ENCODE results near the gene NRP1. TPM values are rescaled to one million over a fixed set of nuclear protein-coding genes. Genes with fewer than 3 reads are reported as not detected.

Gene NRP1
- polyA plus RNA-seq, 3 donors = 1.1 to 1.7 (median 1.3) TPM

GRCh38 chr10:33215635-33216034 is 118.8 kb downstream of the NRP1 start:
- Mint-ChIP-seq H3K36me3 (no peaks in the 10 kb centered on the region), H3K9me3 (peaks cover 0 to 3% (median 1%) of the 10 kb centered on the region in 7 donors), H3K4me3 (no peak overlapping the region), H3K4me1 (peaks cover 9% of the 10 kb centered on the region), H3K27ac (no peak overlapping the region), H3K27me3 (ENCODE audit: low read depth in 3 of 3) (peaks cover 0 to 5% (median 2%) of the 10 kb centered on the region in 3 donors)
- H3K27ac ChIP-seq (ENCODE audit: low read depth in 1 of 2, low read length in 2 of 2) = no peak overlapping the region
- H3K36me3 ChIP-seq (replicated peaks in 1 of 2; ENCODE audit: control insufficient read depth in 1 of 2, insufficient read depth in 2 of 2, low read length in 2 of 2) = no peaks in the 10 kb centered on the region
- H3K9ac ChIP-seq (ENCODE audit: insufficient read depth, low read length, poor library complexity, severe bottlenecking) = no peak overlapping the region
- no peak overlapping the region for H3K4me3 ChIP-seq (replicated peaks in 1 of 3; ENCODE audit: low read depth in 2 of 3, low read length in 3 of 3)
- H3K79me2 ChIP-seq (ENCODE audit: insufficient read depth, low read length) = no peaks in the 10 kb centered on the region
- 91% methylated on average over 3 of the region's 3 CpGs for WGBS (ENCODE audit: insufficient coverage)
- no peaks in the 10 kb centered on the region for H3K4me1 ChIP-seq (ENCODE audit: control insufficient read depth in 1 of 2, insufficient read depth in 2 of 2, low read length in 2 of 2)
- intact Hi-C loops (cut with micrococcal nuclease) = no loop called here
- H2AFZ ChIP-seq (ENCODE audit: insufficient read depth, low read depth, low read length, poor library complexity, severe bottlenecking) = no peak overlapping the region
- H3K4me2 ChIP-seq (replicated peaks; ENCODE audit: extremely low read depth, low read length, poor library complexity, severe bottlenecking) = no peak overlapping the region
- no peaks in the 10 kb centered on the region for H3K27me3 ChIP-seq (ENCODE audit: control insufficient read depth in 2 of 2, insufficient read depth in 2 of 2, low read length in 2 of 2)
- no peak for DNase-seq
- TF ChIP-seq CTCF (IDR thresholded peaks at IDR 0.05) = no peak
- no peaks in the 10 kb centered on the region for H3K9me3 ChIP-seq (replicated peaks in 1 of 2; ENCODE audit: control insufficient read depth in 1 of 2, insufficient read depth in 1 of 2, low read length in 2 of 2)
- H4K20me1 ChIP-seq (ENCODE audit: insufficient read depth, low read length) = no peaks in the 10 kb centered on the region

- Histone ChIP-seq H3K4me2 (replicated peaks; ENCODE audit: extremely low read depth, low read length, poor library complexity, severe bottlenecking) (no peak overlapping the region), H3K9me3 (replicated peaks in 1 of 2; ENCODE audit: control insufficient read depth in 1 of 2, insufficient read depth in 1 of 2, low read length in 2 of 2) (no peaks in the 10 kb centered on the region), H4K20me1 (ENCODE audit: insufficient read depth, low read length) (no peaks in the 10 kb centered on the region), H3K79me2 (ENCODE audit: insufficient read depth, low read length) (no peaks in the 10 kb centered on the region), H3K4me1 (ENCODE audit: control insufficient read depth in 1 of 2, insufficient read depth in 2 of 2, low read length in 2 of 2) (no peaks in the 10 kb centered on the region), H3K27me3 (ENCODE audit: control insufficient read depth in 2 of 2, insufficient read depth in 2 of 2, low read length in 2 of 2) (no peaks in the 10 kb centered on the region), H3K27ac (ENCODE audit: low read depth in 1 of 2, low read length in 2 of 2) (no peak overlapping the region), H3K36me3 (replicated peaks in 1 of 2; ENCODE audit: control insufficient read depth in 1 of 2, insufficient read depth in 2 of 2, low read length in 2 of 2) (no peaks in the 10 kb centered on the region), H2AFZ (ENCODE audit: insufficient read depth, low read depth, low read length, poor library complexity, severe bottlenecking) (no peak overlapping the region), H3K4me3 (replicated peaks in 1 of 3; ENCODE audit: low read depth in 2 of 3, low read length in 3 of 3) (no peak overlapping the region), H3K9ac (ENCODE audit: insufficient read depth, low read length, poor library complexity, severe bottlenecking) (no peak overlapping the region)
- no peak for DNase-seq
- Mint-ChIP-seq H3K9me3 (peaks cover 0 to 3% (median 0%) of the 10 kb centered on the region in 7 donors), H3K4me3 (no peak overlapping the region), H3K27me3 (ENCODE audit: low read depth in 3 of 3) (peaks cover 0 to 5% (median 2%) of the 10 kb centered on the region in 3 donors), H3K36me3 (no peaks in the 10 kb centered on the region), H3K4me1 (peaks cover 9% of the 10 kb centered on the region), H3K27ac (no peak overlapping the region)
- intact Hi-C loops (cut with micrococcal nuclease) = no loop called here
- no CpG with 5 or more reads among the region's 2 CpGs for WGBS (ENCODE audit: insufficient coverage)
- no peak for TF ChIP-seq CTCF (IDR thresholded peaks at IDR 0.05)
These were observed 119.3 kb downstream of the NRP1 start for GRCh38 chr10:33215154-33215553.
